ENCODE data around the gene PPP1R13B.

PPP1R13B gene

DNA sequence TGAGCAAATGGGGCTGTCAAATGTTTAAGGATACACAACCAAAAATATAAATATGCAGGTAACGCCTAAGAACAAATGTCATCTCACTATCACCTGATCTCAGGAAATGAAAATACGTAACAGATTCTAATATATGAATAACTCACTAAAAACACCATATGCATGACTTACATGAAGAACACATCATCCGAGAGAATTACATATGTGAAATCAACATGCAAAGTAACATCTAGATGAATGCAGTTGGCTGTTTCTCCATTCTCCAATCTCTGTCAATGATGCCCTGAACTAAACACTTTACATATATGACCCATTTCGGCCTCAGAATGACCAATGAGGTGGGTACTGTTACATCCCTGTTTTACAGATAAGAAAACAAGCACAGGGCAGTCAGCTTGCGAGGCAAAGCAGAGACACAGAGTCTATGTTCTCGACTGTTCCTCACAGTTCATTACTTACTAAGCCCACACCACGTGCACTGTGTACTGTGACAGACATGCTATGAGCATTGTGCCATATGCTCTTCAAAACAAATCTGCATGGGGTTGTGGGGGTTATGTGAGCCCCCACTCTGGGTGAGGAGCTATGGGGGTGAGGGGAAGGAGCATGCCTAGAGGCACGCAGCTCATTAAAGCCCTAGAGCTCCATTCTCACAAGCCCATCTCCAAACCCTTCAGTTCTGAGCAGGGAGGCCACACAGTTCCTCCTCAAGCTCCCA is 89.2 kb downstream of the PPP1R13B start:
- H3K36me3 ChIP-seq (replicated peaks; ENCODE audit: low read depth, low read length) = no peaks in the 10 kb centered on the region
- H3K79me2 ChIP-seq (ENCODE audit: low read length) = no peaks in the 10 kb centered on the region
- no peaks in the 10 kb centered on the region for H4K20me1 ChIP-seq (ENCODE audit: insufficient read depth, low read length)
- no peak overlapping the region for H3K9ac ChIP-seq (ENCODE audit: low read length)
- no peak overlapping the region for H2AFZ ChIP-seq (ENCODE audit: low read depth, low read length)
- H3K4me1 ChIP-seq (ENCODE audit: low read length) = peaks cover 27% of the 10 kb centered on the region
- no peaks in the 10 kb centered on the region for H3K9me3 ChIP-seq (ENCODE audit: insufficient read depth, low read length)
- 0 out of 2 replicates have a peak overlapping the region, but pooled peaks have one; percentile 11 for H3K4me2 ChIP-seq (ENCODE audit: low read length)
- TF ChIP-seq, protein P1, sequence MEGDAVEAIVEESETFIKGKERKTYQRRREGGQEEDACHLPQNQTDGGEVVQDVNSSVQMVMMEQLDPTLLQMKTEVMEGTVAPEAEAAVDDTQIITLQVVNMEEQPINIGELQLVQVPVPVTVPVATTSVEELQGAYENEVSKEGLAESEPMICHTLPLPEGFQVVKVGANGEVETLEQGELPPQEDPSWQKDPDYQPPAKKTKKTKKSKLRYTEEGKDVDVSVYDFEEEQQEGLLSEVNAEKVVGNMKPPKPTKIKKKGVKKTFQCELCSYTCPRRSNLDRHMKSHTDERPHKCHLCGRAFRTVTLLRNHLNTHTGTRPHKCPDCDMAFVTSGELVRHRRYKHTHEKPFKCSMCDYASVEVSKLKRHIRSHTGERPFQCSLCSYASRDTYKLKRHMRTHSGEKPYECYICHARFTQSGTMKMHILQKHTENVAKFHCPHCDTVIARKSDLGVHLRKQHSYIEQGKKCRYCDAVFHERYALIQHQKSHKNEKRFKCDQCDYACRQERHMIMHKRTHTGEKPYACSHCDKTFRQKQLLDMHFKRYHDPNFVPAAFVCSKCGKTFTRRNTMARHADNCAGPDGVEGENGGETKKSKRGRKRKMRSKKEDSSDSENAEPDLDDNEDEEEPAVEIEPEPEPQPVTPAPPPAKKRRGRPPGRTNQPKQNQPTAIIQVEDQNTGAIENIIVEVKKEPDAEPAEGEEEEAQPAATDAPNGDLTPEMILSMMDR (IDR thresholded peaks at IDR 0.05; ENCODE audit: low read depth, low read length) = no peak
- no peak for TF ChIP-seq EZH2phosphoT487 (IDR thresholded peaks at IDR 0.05; ENCODE audit: low read depth)
- no peak overlapping the region for H3K4me3 ChIP-seq (ENCODE audit: low read length)
- no peak overlapping the region for H3K27ac ChIP-seq (ENCODE audit: low read length)
- no peaks in the 10 kb centered on the region for H3K27me3 ChIP-seq (ENCODE audit: low read depth, low read length)

DNA sequence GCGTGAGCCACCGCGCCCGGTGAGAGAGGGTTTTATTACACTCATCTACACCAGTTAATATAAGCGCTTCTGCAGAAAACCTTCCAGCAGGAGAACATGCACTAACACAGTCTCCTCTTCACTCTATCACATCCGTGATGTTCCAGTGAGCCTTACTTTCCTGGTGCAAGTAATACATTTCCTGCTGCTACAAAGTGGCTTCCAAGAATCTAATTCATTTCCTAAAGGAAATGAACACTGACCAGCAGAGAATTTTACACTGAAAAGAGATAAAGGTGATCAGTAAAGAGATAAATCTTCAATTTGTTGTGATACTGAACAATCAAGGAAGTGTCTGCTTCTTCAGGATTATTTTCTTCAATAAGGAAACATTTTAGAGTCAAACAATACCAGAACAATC is 92.3 kb downstream of the PPP1R13B start:
- Histone ChIP-seq H2AFZ (ENCODE audit: low read depth, low read length) (no peak overlapping the region), H3K9ac (ENCODE audit: low read length) (no peak overlapping the region), H3K27ac (ENCODE audit: low read length) (no peak overlapping the region), H3K4me1 (ENCODE audit: low read length) (peaks cover 14% of the 10 kb centered on the region), H3K9me3 (ENCODE audit: insufficient read depth, low read length) (no peaks in the 10 kb centered on the region), H3K36me3 (replicated peaks; ENCODE audit: low read depth, low read length) (no peaks in the 10 kb centered on the region), H3K27me3 (ENCODE audit: low read depth, low read length) (no peaks in the 10 kb centered on the region), H3K79me2 (ENCODE audit: low read length) (no peaks in the 10 kb centered on the region), H4K20me1 (ENCODE audit: insufficient read depth, low read length) (no peaks in the 10 kb centered on the region), H3K4me3 (ENCODE audit: low read length) (no peak overlapping the region), H3K4me2 (ENCODE audit: low read length) (no peak overlapping the region)
- TF ChIP-seq, protein P1 (IDR thresholded peaks at IDR 0.05; ENCODE audit: low read depth, low read length) = no peak
- TF ChIP-seq EZH2phosphoT487 (IDR thresholded peaks at IDR 0.05; ENCODE audit: low read depth) = no peak

DNA sequence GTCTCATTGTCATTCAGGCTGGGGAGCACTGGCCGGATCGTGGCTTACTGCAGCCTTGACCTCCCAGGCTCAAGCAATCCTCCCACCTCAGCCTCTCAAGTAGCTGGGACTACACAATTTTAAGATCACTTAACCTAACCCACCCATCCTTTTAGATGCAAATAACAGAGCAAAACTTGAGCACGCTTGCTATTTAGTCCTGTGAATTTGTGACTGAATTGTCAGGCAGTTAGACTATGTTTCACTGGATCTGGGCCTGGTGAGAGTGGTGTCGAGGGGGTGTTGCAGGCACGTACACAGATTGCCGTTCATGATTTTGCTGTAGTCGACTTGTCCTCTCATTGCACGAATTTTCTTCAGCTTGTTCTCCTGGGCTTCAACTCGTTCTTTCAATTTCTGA is 93.6 kb downstream of the PPP1R13B start:
- H3K27me3 ChIP-seq (ENCODE audit: low read depth, low read length) = no peaks in the 10 kb centered on the region
- no peak overlapping the region for H3K4me3 ChIP-seq (ENCODE audit: low read length)
- no peak overlapping the region for H2AFZ ChIP-seq (ENCODE audit: low read depth, low read length)
- no peaks in the 10 kb centered on the region for H4K20me1 ChIP-seq (ENCODE audit: insufficient read depth, low read length)
- no peak overlapping the region for H3K9ac ChIP-seq (ENCODE audit: low read length)
- TF ChIP-seq EZH2phosphoT487 (IDR thresholded peaks at IDR 0.05; ENCODE audit: low read depth) = no peak
- TF ChIP-seq, protein P1 (IDR thresholded peaks at IDR 0.05; ENCODE audit: low read depth, low read length) = no peak
- H3K79me2 ChIP-seq (ENCODE audit: low read length) = no peaks in the 10 kb centered on the region
- H3K4me2 ChIP-seq (ENCODE audit: low read length) = no peak overlapping the region
- H3K9me3 ChIP-seq (ENCODE audit: insufficient read depth, low read length) = no peaks in the 10 kb centered on the region
- H3K4me1 ChIP-seq (ENCODE audit: low read length) = peaks cover 15% of the 10 kb centered on the region
- no peaks in the 10 kb centered on the region for H3K36me3 ChIP-seq (replicated peaks; ENCODE audit: low read depth, low read length)
- no peak overlapping the region for H3K27ac ChIP-seq (ENCODE audit: low read length)

DNA sequence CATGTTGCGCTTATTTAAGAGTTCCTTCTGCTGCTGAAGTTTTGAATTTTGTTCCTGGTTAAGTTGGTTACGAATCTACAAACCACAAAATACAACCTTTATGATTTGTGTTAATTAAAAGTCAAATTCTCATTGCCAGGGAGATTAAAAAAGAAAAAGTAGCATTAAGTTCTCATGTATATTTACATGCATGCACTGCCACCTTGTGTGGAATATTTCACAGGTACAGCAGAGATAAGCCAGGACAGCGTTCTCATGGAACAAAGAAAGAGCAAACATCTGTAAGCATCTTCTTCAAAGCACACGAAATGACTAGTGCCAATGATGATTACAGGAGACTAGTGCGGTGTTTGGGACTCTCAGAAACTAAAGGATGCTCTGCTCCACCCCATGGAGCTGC is 97.5 kb downstream of the PPP1R13B start:
- no peak for TF ChIP-seq EZH2phosphoT487 (IDR thresholded peaks at IDR 0.05; ENCODE audit: low read depth)
- TF ChIP-seq, protein P1 (IDR thresholded peaks at IDR 0.05; ENCODE audit: low read depth, low read length) = peak; percentile 14; the same call in 1 of the 2 replicates
- no peak overlapping the region for H3K4me2 ChIP-seq (ENCODE audit: low read length)

More for the DNA sequence above, 97.5 kb downstream of the PPP1R13B start:
- Histone ChIP-seq H4K20me1 (ENCODE audit: insufficient read depth, low read length) (no peaks in the 10 kb centered on the region), H3K9me3 (ENCODE audit: insufficient read depth, low read length) (no peaks in the 10 kb centered on the region), H3K27ac (ENCODE audit: low read length) (no peak overlapping the region), H3K79me2 (ENCODE audit: low read length) (no peaks in the 10 kb centered on the region), H2AFZ (ENCODE audit: low read depth, low read length) (no peak overlapping the region), H3K27me3 (ENCODE audit: low read depth, low read length) (no peaks in the 10 kb centered on the region), H3K4me3 (ENCODE audit: low read length) (no peak overlapping the region), H3K36me3 (replicated peaks; ENCODE audit: low read depth, low read length) (no peaks in the 10 kb centered on the region), H3K9ac (ENCODE audit: low read length) (no peak overlapping the region), H3K4me1 (ENCODE audit: low read length) (peaks cover 8% of the 10 kb centered on the region; the same call in 1 of the 2 replicates)

Measured in OCI-LY3 (cell line).